CD4-positive, alpha-beta memory T cell (primary cell): ENCODE measurements around the gene HSPA1A. TPM values are rescaled to one million over a fixed set of nuclear protein-coding genes. Genes with fewer than 3 reads are reported as not detected.
"Not testable (repeated sequence)": the region's sequence is repeated elsewhere in the genome, so short reads cannot be mapped to it uniquely, and the experiment has no call there.

Experiments
- CTCF ChIA-PET: fragments of 350-600 bp; sonication (Branson Sonifier 250); formaldehyde crosslinking; loops from one replicate; lab custom pipeline; 2021; ENCODE audit warnings: inconsistent platforms; ENCODE audit not compliant: partially characterized antibody; lab: Charles Lee
- POLR2A ChIA-PET: fragments of 350-600 bp; sonication (Branson Sonifier 250); formaldehyde crosslinking; loops from one replicate; lab custom pipeline; 2021; ENCODE audit not compliant: partially characterized antibody; lab: Charles Lee
- DNase-seq, 5 donors: peaks; one replicate each; pipeline versions ENCODE4 v3.0.0 to v3.0.0-alpha.2; 2020 to 2022; ENCODE audit warnings: mixed read lengths in 1 of 5
- H3K27ac ChIP-seq: one replicate; pipeline ENCODE4 v1.7.0; 2013; ENCODE audit warnings: low read depth, low read length
- H3K27me3 ChIP-seq: 2 replicates; pipeline ENCODE4 v1.7.0; 2013; ENCODE audit warnings: mild to moderate bottlenecking, low read length, moderate library complexity; ENCODE audit not compliant: insufficient read depth
- H3K36me3 ChIP-seq: 2 replicates; pipeline ENCODE4 v1.7.0; 2013; ENCODE audit warnings: mild to moderate bottlenecking, low read length, moderate library complexity; ENCODE audit not compliant: insufficient read depth
- H3K4me1 ChIP-seq: 2 replicates; pipeline ENCODE4 v1.7.0; 2013; ENCODE audit warnings: mild to moderate bottlenecking, low read length, moderate library complexity; ENCODE audit not compliant: insufficient read depth
- H3K4me3 ChIP-seq, 2 donors: one replicate each; pipeline ENCODE4 v1.7.0; 2013; ENCODE audit warnings: low read length in 2 of 2, mild to moderate bottlenecking in 1 of 2
- H3K9me3 ChIP-seq, 2 donors: one replicate each; pipeline ENCODE4 v1.7.0; 2013; ENCODE audit warnings: low read length in 2 of 2, control low read depth in 1 of 2; ENCODE audit not compliant: control insufficient read depth in 1 of 2
- H3K27ac Mint-ChIP-seq, 7 donors: one replicate each; pipeline ENCODE4 v1.8.0; 2020 to 2021; ENCODE audit warnings: mixed read lengths in 7 of 7, mild to moderate bottlenecking in 6 of 7, inconsistent platforms in 3 of 7, moderate library complexity in 3 of 7
- H3K27me3 Mint-ChIP-seq, 2 donors: one replicate each; pipeline ENCODE4 v1.8.0; 2020 to 2021; ENCODE audit warnings: mixed read lengths in 2 of 2
- H3K36me3 Mint-ChIP-seq, 2 donors: one replicate each; pipeline ENCODE4 v1.8.0; 2020 to 2021; ENCODE audit warnings: mixed read lengths in 2 of 2, inconsistent platforms in 1 of 2, mild to moderate bottlenecking in 1 of 2
- H3K4me1 Mint-ChIP-seq, 4 donors: one replicate each; pipeline ENCODE4 v1.8.0; 2020 to 2021; ENCODE audit warnings: mixed read lengths in 4 of 4, mild to moderate bottlenecking in 1 of 4
- H3K4me3 Mint-ChIP-seq, 8 donors: one replicate each; pipeline ENCODE4 v1.8.0; 2020 to 2021; ENCODE audit warnings: mixed read lengths in 8 of 8, mild to moderate bottlenecking in 7 of 8, moderate library complexity in 6 of 8, inconsistent platforms in 3 of 8
- H3K9me3 Mint-ChIP-seq, 8 donors: one replicate each; pipeline ENCODE4 v1.8.0; 2020 to 2021; ENCODE audit warnings: mixed read lengths in 8 of 8, mild to moderate bottlenecking in 5 of 8, inconsistent platforms in 3 of 8, moderate library complexity in 1 of 8
- intact Hi-C: fragments of 100-400 bp; cut with micrococcal nuclease; formaldehyde crosslinking; loops from one replicate; pipeline ENCODE4 v1.15.1; 2023
- polyA plus RNA-seq, 2 donors: library from polyadenylated mRNA; unstranded; fragments of 300-500 nt; fragmentation: Illumina TruSeq; gene quantifications; one replicate each; pipeline ENCODE4 v1.2.3, GENCODE V29; 2021
- total RNA-seq, 2 experiments: library from RNA; stranded (reverse); gene quantifications; one replicate each; pipeline ENCODE4 v1.2.3, GENCODE V29; 2021

HSPA1A gene
- total and polyA plus RNA-seq, 4 experiments from 2014 or later = 14.6 to 71.9 (median 70.7) TPM

- H3K36me3 Mint-ChIP-seq = peaks cover 0 to 13% of the 10 kb centered on the region in 2 donors
- not testable (repeated sequence) for H3K27ac ChIP-seq, DNase-seq, H3K9me3 Mint-ChIP-seq, H3K9me3 ChIP-seq, H3K27me3 Mint-ChIP-seq, H3K4me3 ChIP-seq, H3K27me3 ChIP-seq, H3K36me3 ChIP-seq
- peaks cover 28 to 64% (median 46%) of the 10 kb centered on the region in 4 donors for H3K4me1 Mint-ChIP-seq
- H3K4me1 ChIP-seq = peaks cover 57% of the 10 kb centered on the region
- POLR2A ChIA-PET = interaction anchor here (0.9 to 7.1 kb wide), 7 partner anchors 13 to 239 kb away, joined by 3 to 76 read pairs (median 28); partner anchors contain the start of genes BAG6, CLIC1, DDAH2 and LSM2
- peak overlapping the region in 6 of 8 donors; percentile 75 to 98 (median 95) for H3K4me3 Mint-ChIP-seq
- CTCF ChIA-PET = interaction anchor here (0.6 to 2.8 kb wide), 6 partner anchors 10 to 273 kb away, joined by 3 to 9 read pairs (median 7); partner anchors contain the start of genes NFKBIL1 and VARS1
- H3K27ac Mint-ChIP-seq = peak overlapping the region in 3 of 7 donors; percentile 90 to 99 (median 94)
- intact Hi-C loops = loop anchor here (5.0 kb wide), 1 partner anchor 42 kb away; the partner anchor contains the start of gene NEU1
These were observed 5.1 kb downstream of the HSPA1A start for GRCh38 chr6:31820399-31820798.

GRCh38 chr6:31821301-31822035 lies 6.1 kb downstream of the HSPA1A start:
- no peaks in the 10 kb centered on the region for H3K36me3 ChIP-seq
- H3K4me1 Mint-ChIP-seq = peaks cover 29 to 73% (median 49%) of the 10 kb centered on the region in 4 donors
- peak overlapping the region; percentile 98 to 99 (median 98) for H3K27ac Mint-ChIP-seq
- peak in 2 of 5 donors; percentile 53 to 60 for DNase-seq
- no peaks in the 10 kb centered on the region for H3K27me3 Mint-ChIP-seq
- no peaks in the 10 kb centered on the region for H3K27me3 ChIP-seq
- peak overlapping the region; percentile 94 to 98 (median 97) for H3K4me3 Mint-ChIP-seq
- intact Hi-C loops = loop anchor here (5.0 kb wide), 1 partner anchor 41 kb away; the partner anchor contains the start of gene NEU1
- H3K4me1 ChIP-seq = peaks cover 68% of the 10 kb centered on the region
- peak overlapping the region; percentile 84 to 96 for H3K4me3 ChIP-seq
- POLR2A ChIA-PET = interaction anchor here (0.9 to 7.1 kb wide), 12 partner anchors 8 to 241 kb away, joined by 3 to 76 read pairs (median 8); partner anchors contain the start of genes ABHD16A, BAG6, CLIC1 and DDAH2
- H3K9me3 Mint-ChIP-seq = no peaks in the 10 kb centered on the region
- CTCF ChIA-PET = interaction anchor here (2.4 to 2.8 kb wide), 2 partner anchors 9 to 25 kb away, joined by 9 read pairs; partner anchors contain the start of gene VARS1
- peak overlapping the region; percentile 74 for H3K27ac ChIP-seq
- peaks cover 0 to 13% of the 10 kb centered on the region in 2 donors for H3K36me3 Mint-ChIP-seq
- H3K9me3 ChIP-seq = no peaks in the 10 kb centered on the region

DNA sequence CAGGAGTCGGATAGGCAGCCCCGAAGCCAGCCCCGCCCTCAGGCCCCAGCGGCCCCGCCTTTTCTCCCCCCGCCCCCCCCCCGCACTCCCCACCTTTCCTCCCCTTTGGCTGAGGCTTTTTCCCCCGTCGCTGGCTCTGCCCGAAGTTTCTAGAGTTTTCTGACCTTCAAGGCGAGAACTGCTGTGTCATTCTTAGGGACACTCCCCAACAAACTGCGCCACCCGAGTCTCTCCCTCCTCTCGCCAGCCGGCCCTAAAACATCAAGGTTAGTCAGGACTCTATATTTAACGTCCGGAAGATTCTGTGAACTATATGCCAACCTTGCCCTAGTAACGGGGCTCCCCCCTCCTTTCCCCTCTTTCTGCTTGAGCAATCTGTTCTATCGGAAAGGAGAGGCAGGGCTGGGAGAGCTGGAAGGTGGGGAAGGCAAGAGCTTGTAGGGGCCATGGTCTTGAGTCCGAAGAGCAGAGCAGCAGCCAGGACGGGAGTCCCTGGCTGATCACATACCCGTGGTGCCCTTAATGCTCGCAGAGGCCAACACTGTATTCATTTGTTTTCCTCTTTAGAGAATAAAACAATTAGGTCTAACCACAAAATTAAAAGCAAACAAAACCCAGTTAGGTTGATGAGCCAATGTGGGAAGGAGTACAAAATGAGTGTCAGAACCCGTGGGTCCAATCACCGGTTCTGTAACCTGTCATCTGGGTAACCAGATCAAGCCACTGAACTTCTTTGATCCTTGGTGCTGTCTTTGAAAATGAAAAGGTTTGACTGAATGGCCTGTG lies 6.9 kb downstream of the HSPA1A start:
- Histone ChIP-seq H3K4me1 (peaks cover 72% of the 10 kb centered on the region), H3K27ac (peak overlapping the region; percentile 74), H3K9me3 (no peaks in the 10 kb centered on the region), H3K36me3 (no peaks in the 10 kb centered on the region), H3K4me3 (peak overlapping the region; percentile 84 to 96), H3K27me3 (no peaks in the 10 kb centered on the region)
- intact Hi-C loops = loop anchor here (5.0 kb wide), 1 partner anchor 40 kb away; the partner anchor contains the start of gene NEU1
- peak overlapping the region; percentile 98 to 99 (median 98) for H3K27ac Mint-ChIP-seq
- H3K4me3 Mint-ChIP-seq = peak overlapping the region; percentile 94 to 98 (median 97)
- H3K9me3 Mint-ChIP-seq = no peaks in the 10 kb centered on the region
- DNase-seq = peak; percentile 71 to 83 (median 73)
- H3K36me3 Mint-ChIP-seq = peaks cover 0 to 16% of the 10 kb centered on the region in 2 donors
- no peaks in the 10 kb centered on the region for H3K27me3 Mint-ChIP-seq
- ChIA-PET POLR2A (interaction anchor here (0.9 to 7.1 kb wide), 17 partner anchors 9 to 241 kb away, joined by 3 to 76 read pairs (median 6); partner anchors contain the start of genes ABHD16A, BAG6, C6orf47 and CLIC1), CTCF (interaction anchor here (0.9 to 2.8 kb wide), 6 partner anchors 9 to 92 kb away, joined by 3 to 9 read pairs (median 3); partner anchors contain the start of genes LSM2 and VARS1)
- peaks cover 31 to 81% (median 54%) of the 10 kb centered on the region in 4 donors for H3K4me1 Mint-ChIP-seq

- H3K4me3 ChIP-seq, H3K27me3 ChIP-seq, H3K9me3 ChIP-seq, H3K36me3 ChIP-seq, H3K9me3 Mint-ChIP-seq, H3K27ac ChIP-seq, H3K27me3 Mint-ChIP-seq, DNase-seq: not testable (repeated sequence)
- ChIA-PET CTCF (interaction anchor here (1.1 to 1.5 kb wide), 4 partner anchors 9 to 94 kb away, joined by 3 to 5 read pairs (median 3); partner anchors contain the start of gene LSM2), POLR2A (interaction anchor here (1.0 to 7.1 kb wide), 10 partner anchors 9 to 171 kb away, joined by 3 to 76 read pairs (median 9); partner anchors contain the start of genes BAG6, CLIC1, CSNK2B and DDAH2)
- H3K4me1 Mint-ChIP-seq = peaks cover 21 to 70% (median 44%) of the 10 kb centered on the region in 4 donors
- intact Hi-C loops = loop anchor here (5.0 kb wide), 1 partner anchor 39 kb away; the partner anchor contains the start of gene NEU1
- H3K27ac Mint-ChIP-seq = peak overlapping the region in 4 of 7 donors; percentile 46 to 99 (median 58)
- H3K4me3 Mint-ChIP-seq = peak overlapping the region in 4 of 8 donors; percentile 2 to 43 (median 32)
- H3K4me1 ChIP-seq = peaks cover 64% of the 10 kb centered on the region
- H3K36me3 Mint-ChIP-seq = peaks cover 0 to 12% of the 10 kb centered on the region in 2 donors
These were observed 8.4 kb downstream of the HSPA1A start for GRCh38 chr6:31823592-31824196.

- Mint-ChIP-seq H3K36me3 (peaks cover 0 to 15% of the 10 kb centered on the region in 2 donors), H3K27me3 (no peaks in the 10 kb centered on the region), H3K27ac (peak overlapping the region in 6 of 7 donors; percentile 69 to 99 (median 82)), H3K4me1 (peaks cover 19 to 62% (median 43%) of the 10 kb centered on the region in 4 donors), H3K9me3 (no peaks in the 10 kb centered on the region), H3K4me3 (peak overlapping the region in 4 of 8 donors; percentile 17 to 98 (median 94))
- Histone ChIP-seq H3K9me3 (no peaks in the 10 kb centered on the region), H3K4me3 (no peak overlapping the region), H3K4me1 (peaks cover 48% of the 10 kb centered on the region), H3K27me3 (no peaks in the 10 kb centered on the region), H3K27ac (no peak overlapping the region), H3K36me3 (no peaks in the 10 kb centered on the region)
- intact Hi-C loops = no loop called here
- ChIA-PET CTCF (interaction anchor here (1.1 to 2.6 kb wide), 4 partner anchors 8 to 227 kb away, joined by 3 to 15 read pairs (median 8); partner anchors contain the start of gene LSM2), POLR2A (interaction anchor here (1.0 to 4.3 kb wide), 6 partner anchors 12 to 173 kb away, joined by 3 to 81 read pairs (median 14); partner anchors contain the start of genes ABHD16A, BAG6, CLIC1 and HSPA1A)
- DNase-seq = no peak
These were observed 10.2 kb downstream of the HSPA1A start for GRCh38 chr6:31825553-31825952.
